H9 (cell line): ENCODE results near the gene PRKAG2. TPM values are rescaled to one million over a fixed set of nuclear protein-coding genes. Genes with fewer than 3 reads are reported as not detected.

ENCODE experiments used
- DNase-seq: peaks from one replicate; pipeline ENCODE4 v3.0.0-alpha.2; 2017
- H2AFZ ChIP-seq: one replicate; pipeline ENCODE4 v1.6.1; 2013; ENCODE audit warnings: mild to moderate bottlenecking, low read length, control low read depth, moderate library complexity
- H2AK5ac ChIP-seq: 2 replicates; pipeline ENCODE4 v1.6.1; 2013; ENCODE audit warnings: low read length, control low read depth, mixed read lengths; ENCODE audit not compliant: insufficient read length
- H2BK120ac ChIP-seq: one replicate; pipeline ENCODE4 v1.6.1; 2013; ENCODE audit warnings: low read depth, mild to moderate bottlenecking, low read length, control low read depth, inconsistent platforms; ENCODE audit not compliant: poor library complexity, severe bottlenecking
- H2BK12ac ChIP-seq: 2 replicates; pipeline ENCODE4 v1.6.1; 2013; ENCODE audit warnings: low read length, control low read depth, mixed read lengths, low read depth; ENCODE audit not compliant: insufficient read length
- H2BK15ac ChIP-seq: 2 replicates; pipeline ENCODE4 v1.6.1; 2013; ENCODE audit warnings: low read depth, low read length, control low read depth
- H2BK20ac ChIP-seq: one replicate; pipeline ENCODE4 v1.6.1; 2013; ENCODE audit warnings: low read depth, mild to moderate bottlenecking, low read length, control low read depth, inconsistent platforms; ENCODE audit not compliant: poor library complexity, severe bottlenecking
- H2BK5ac ChIP-seq: 2 replicates; pipeline ENCODE4 v1.6.1; 2013; ENCODE audit warnings: low read length, control low read depth, mixed read lengths; ENCODE audit not compliant: insufficient read length
- H3K14ac ChIP-seq: 2 replicates; pipeline ENCODE4 v1.6.1; 2013; ENCODE audit warnings: low read length, control low read depth; ENCODE audit not compliant: insufficient read depth
- H3K18ac ChIP-seq: 2 replicates; pipeline ENCODE4 v1.6.1; 2013; ENCODE audit warnings: low read depth, mild to moderate bottlenecking, mixed read lengths, low read length, control low read depth; ENCODE audit not compliant: insufficient read length
- H3K23ac ChIP-seq: 2 replicates; pipeline ENCODE4 v1.6.1; 2013; ENCODE audit warnings: low read length, control low read depth, mixed read lengths, low read depth; ENCODE audit not compliant: insufficient read length
- H3K23me2 ChIP-seq: 2 replicates; pipeline ENCODE4 v1.6.1; 2013; ENCODE audit warnings: low read depth, mild to moderate bottlenecking, mixed read lengths, low read length, control low read depth; ENCODE audit not compliant: insufficient read length, poor library complexity, severe bottlenecking
- H3K27ac ChIP-seq: 2 replicates; pipeline ENCODE4 v1.5.1; 2013; ENCODE audit warnings: low read length, control low read depth, mixed read lengths, low read depth; ENCODE audit not compliant: insufficient read length
- H3K27me3 ChIP-seq: 2 replicates; pipeline ENCODE4 v1.6.1; 2013; ENCODE audit warnings: low read length, control low read depth, inconsistent platforms; ENCODE audit not compliant: insufficient read depth
- H3K4ac ChIP-seq: 2 replicates; pipeline ENCODE4 v1.6.1; 2013; ENCODE audit warnings: low read depth, mild to moderate bottlenecking, control low read depth, inconsistent platforms, low read length, moderate library complexity
- H3K4me1 ChIP-seq: 2 replicates; pipeline ENCODE4 v1.6.1; 2013; ENCODE audit warnings: low read length, control low read depth, inconsistent platforms; ENCODE audit not compliant: insufficient read depth
- H3K4me2 ChIP-seq: 2 replicates; pipeline ENCODE4 v1.6.1; 2013; ENCODE audit warnings: low read length, control low read depth, mixed read lengths; ENCODE audit not compliant: insufficient read length, insufficient read depth
- H3K56ac ChIP-seq: 2 replicates; pipeline ENCODE4 v1.6.1; 2013; ENCODE audit warnings: low read depth, mild to moderate bottlenecking, mixed read lengths, low read length, control low read depth; ENCODE audit not compliant: insufficient read length
- H3K79me1 ChIP-seq: 2 replicates; pipeline ENCODE4 v1.6.1; 2013; ENCODE audit warnings: low read depth, mild to moderate bottlenecking, moderate library complexity, low read length, control low read depth, inconsistent platforms; ENCODE audit not compliant: insufficient read depth, poor library complexity, severe bottlenecking
- H3K79me2 ChIP-seq: 2 replicates; pipeline ENCODE4 v1.6.1; 2013; ENCODE audit warnings: low read length, control low read depth, inconsistent platforms; ENCODE audit not compliant: insufficient read depth
- H3K9ac ChIP-seq: 2 replicates; pipeline ENCODE4 v1.6.1; 2013; ENCODE audit warnings: low read length, control low read depth, mixed read lengths; ENCODE audit not compliant: insufficient read length; ENCODE audit errors: extremely low read depth
- H3K9me3 ChIP-seq: one replicate; pipeline ENCODE4 v1.6.1; 2013; ENCODE audit warnings: low read depth, low read length, inconsistent platforms; ENCODE audit not compliant: control insufficient read depth
- H3T11ph ChIP-seq: one replicate; pipeline ENCODE4 v1.6.1; 2013; ENCODE audit warnings: mild to moderate bottlenecking, low read length, control low read depth, inconsistent platforms
- H4K20me1 ChIP-seq: one replicate; pipeline ENCODE4 v1.6.1; 2013; ENCODE audit not compliant: control insufficient read depth, insufficient read length, insufficient read depth
- H4K5ac ChIP-seq: 2 replicates; pipeline ENCODE4 v1.6.1; 2013; ENCODE audit warnings: low read depth, mild to moderate bottlenecking, mixed read lengths, low read length, control low read depth; ENCODE audit not compliant: insufficient read length
- H4K8ac ChIP-seq: replicated peaks from 2 replicates; pipeline ENCODE4 v1.6.1; 2013; ENCODE audit warnings: low read length, control low read depth, mixed read lengths, low read depth; ENCODE audit not compliant: insufficient read length
- H4K91ac ChIP-seq: 2 replicates; pipeline ENCODE4 v1.6.1; 2013; ENCODE audit warnings: low read depth, mild to moderate bottlenecking, moderate library complexity, mixed read lengths, low read length, control low read depth; ENCODE audit not compliant: insufficient read length
- H3K27ac Mint-ChIP-seq, 3 experiments: 2 replicates in 2 of 3; 3 replicates in 1 of 3; pipeline ENCODE4 v1.8.0; 2020 to 2021; ENCODE audit warnings: mixed read lengths in 3 of 3, mild to moderate bottlenecking in 1 of 3, moderate library complexity in 1 of 3
- H3K27me3 Mint-ChIP-seq: 2 replicates; pipeline ENCODE4 v1.8.0; 2021; ENCODE audit warnings: low read depth, mild to moderate bottlenecking, moderate library complexity, mixed read lengths
- H3K36me3 Mint-ChIP-seq, 3 experiments: 2 replicates in 2 of 3; 3 replicates in 1 of 3; pipeline ENCODE4 v1.8.0; 2020 to 2021; ENCODE audit warnings: low read depth in 3 of 3, mixed read lengths in 3 of 3; ENCODE audit not compliant: insufficient read depth in 1 of 3
- H3K4me1 Mint-ChIP-seq, 2 experiments: 2 replicates each; pipeline ENCODE4 v1.8.0; 2020; ENCODE audit warnings: mixed read lengths in 2 of 2
- H3K4me3 Mint-ChIP-seq, 2 experiments: 2 replicates in 1 of 2; 3 replicates in 1 of 2; pipeline ENCODE4 v1.8.0; 2020 to 2021; ENCODE audit warnings: mild to moderate bottlenecking in 2 of 2, mixed read lengths in 2 of 2, moderate library complexity in 1 of 2
- H3K9me3 Mint-ChIP-seq, 2 experiments: 2 replicates in 1 of 2; 3 replicates in 1 of 2; pipeline ENCODE4 v1.8.0; 2020; ENCODE audit warnings: mild to moderate bottlenecking in 2 of 2, mixed read lengths in 2 of 2, moderate library complexity in 1 of 2
- CTCF ChIP-seq: fragments of 200-600 bp; sonication (generic); conservative IDR thresholded peaks from 3 replicates; pipeline ENCODE4 v1.8.0; 2021; ENCODE audit warnings: antibody characterized with exemption, mild to moderate bottlenecking
- WGBS: extraction: QIAGEN DNeasy Blood & Tissue Kit; methylation state at CpG from one replicate; pipeline ENCODE4 v1.1.7; 2013; ENCODE audit warnings: missing lambda C conversion rate, low lambda C conversion rate, mixed read lengths; ENCODE audit not compliant: insufficient read length; ENCODE audit errors: extremely low coverage; 5-methylcytosine and 5-hydroxymethylcytosine counted together
- total RNA-seq: library from RNA; stranded (reverse); gene quantifications from 2 replicates; pipeline ENCODE4 v1.2.1, GENCODE V29; 2021

The PRKAG2 gene
- total RNA-seq, 1 experiment from 2014 or later: 11.8 TPM

DNA sequence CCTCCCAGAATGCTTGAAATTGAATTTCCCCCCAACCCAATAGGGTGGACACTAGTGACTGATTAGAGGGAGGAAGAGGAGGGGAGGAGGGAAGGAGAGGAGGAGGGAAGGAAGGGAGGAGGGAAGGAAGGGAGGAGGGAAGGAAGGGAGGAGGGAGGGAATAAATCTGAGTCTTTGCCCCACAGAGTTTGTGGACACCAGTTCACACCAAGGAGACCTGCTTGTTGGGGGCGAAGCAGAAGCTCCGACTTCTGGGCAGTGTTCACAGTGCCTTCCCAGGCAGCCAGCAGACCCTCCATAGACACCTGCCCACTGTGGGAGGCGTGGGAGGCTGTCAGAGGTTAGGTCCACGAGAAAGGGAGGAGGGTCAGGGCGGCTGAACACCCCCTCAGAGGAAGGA is 44.8 kb downstream of the PRKAG2 start:
- TF ChIP-seq CTCF: no peak
- Histone ChIP-seq H2AFZ (no peak overlapping the region), H2AK5ac (no peak overlapping the region), H3K27me3 (no peaks in the 10 kb centered on the region; the same call in 1 of the 2 replicates), H2BK20ac (no peak overlapping the region), H4K91ac (no peak overlapping the region), H4K5ac (no peak overlapping the region), H3K56ac (no peak overlapping the region), H3K4ac (no peak overlapping the region), H3K14ac (no peak overlapping the region), H3K79me2 (no peaks in the 10 kb centered on the region), H3K23me2 (no peaks in the 10 kb centered on the region), H4K20me1 (no peaks in the 10 kb centered on the region), H2BK5ac (no peak overlapping the region), H2BK12ac (no peak overlapping the region), H3K4me2 (no peak overlapping the region), H3K4me1 (no peaks in the 10 kb centered on the region), H2BK120ac (no peak overlapping the region), H3T11ph (no peak overlapping the region), H3K23ac (no peak overlapping the region), H4K8ac (no peak overlapping the region), H2BK15ac (no peak overlapping the region), H3K18ac (no peak overlapping the region), H3K9me3 (no peaks in the 10 kb centered on the region), H3K79me1 (no peaks in the 10 kb centered on the region), H3K9ac (no peak overlapping the region), H3K27ac (no peak overlapping the region)
- no peak for DNase-seq
- Mint-ChIP-seq H3K36me3 (no peaks in the 10 kb centered on the region; a peak in 1 of 7 replicates), H3K4me1 (peaks cover 6 to 7% of the 10 kb centered on the region in 2 experiments), H3K27ac (no peak overlapping the region), H3K27me3 (peaks cover 2% of the 10 kb centered on the region), H3K4me3 (no peak overlapping the region), H3K9me3 (no peaks in the 10 kb centered on the region; a peak in 2 of 5 replicates)
- no CpG with 5 or more reads among the region's 5 CpGs for WGBS
